GM12864 (cell line): Measurements from ENCODE around the gene NPIPB6.

Source experiments
- DNase-seq: peaks from one replicate; pipeline ENCODE4 v3.0.0-alpha.2; 2011; ENCODE audit warnings: low read depth
- H3K4me3 ChIP-seq: 2 replicates; pipeline ENCODE4 v1.5.1; 2011; ENCODE audit warnings: mild to moderate bottlenecking, low read depth, low read length, control low read depth
- CTCF ChIP-seq: IDR thresholded peaks from 2 replicates; pipeline ENCODE4 v1.5.1; 2011; ENCODE audit warnings: low read depth, mild to moderate bottlenecking, moderate library complexity, low read length, control low read depth, inconsistent platforms; ENCODE audit errors: missing control alignments

NPIPB6 gene

GRCh38 chr16:28319476-28320022 lies 43.8 kb downstream of the NPIPB6 start:
- DNase-seq: no peak
- no peak overlapping the region for H3K4me3 ChIP-seq
- TF ChIP-seq CTCF: no peak

DNA sequence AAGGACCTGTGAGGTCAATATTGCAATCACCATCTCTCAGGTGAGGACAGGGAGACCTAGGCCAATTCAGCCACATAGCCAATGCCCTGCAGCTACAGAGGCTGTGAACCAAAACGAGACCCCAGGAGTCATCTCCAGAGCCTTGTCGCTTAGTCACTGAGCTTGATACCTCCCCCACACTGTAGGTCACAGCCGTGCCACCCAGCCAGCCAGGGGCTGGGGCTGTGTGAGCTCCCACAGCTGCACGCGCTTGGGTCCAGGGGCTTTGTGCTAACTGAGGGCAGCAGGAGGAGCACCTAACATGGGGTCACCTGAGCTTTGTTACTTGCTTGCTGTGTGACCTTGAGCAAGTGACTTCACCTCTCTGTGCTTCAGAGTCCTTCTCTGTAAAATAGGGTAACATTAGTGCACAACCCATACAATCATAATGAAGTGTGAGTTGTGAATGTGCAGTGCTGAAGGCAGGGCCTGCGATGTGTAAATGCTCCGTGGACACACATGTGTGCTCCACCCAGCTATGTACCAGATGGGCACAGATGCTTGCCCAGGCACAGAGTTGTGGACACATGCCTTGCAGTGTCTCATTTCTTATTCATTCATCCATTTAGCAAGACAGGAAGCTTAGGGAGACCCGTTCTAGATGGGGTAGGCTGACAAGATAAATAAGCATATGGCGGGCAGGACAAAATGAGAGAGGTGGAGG lies 45.1 kb downstream of the NPIPB6 start:
- TF ChIP-seq CTCF: peak; percentile 2
- no peak for DNase-seq

GRCh38 chr16:28317040-28317880 lies 46.0 kb downstream of the NPIPB6 start:
- no peak for DNase-seq
- no peak overlapping the region for H3K4me3 ChIP-seq
- peak; percentile 89 for TF ChIP-seq CTCF

More for the DNA sequence above, 45.1 kb downstream of the NPIPB6 start:
- no peak overlapping the region for H3K4me3 ChIP-seq

- no peak for TF ChIP-seq CTCF
- no peak for DNase-seq
- no peak overlapping the region for H3K4me3 ChIP-seq
Measured at GRCh38 chr16:28316054-28316453, 47.3 kb downstream of the NPIPB6 start.

- no peak for DNase-seq
- no peak for TF ChIP-seq CTCF
- no peak overlapping the region for H3K4me3 ChIP-seq
Measured at GRCh38 chr16:28313587-28313986, 49.7 kb downstream of the NPIPB6 start.

DNA sequence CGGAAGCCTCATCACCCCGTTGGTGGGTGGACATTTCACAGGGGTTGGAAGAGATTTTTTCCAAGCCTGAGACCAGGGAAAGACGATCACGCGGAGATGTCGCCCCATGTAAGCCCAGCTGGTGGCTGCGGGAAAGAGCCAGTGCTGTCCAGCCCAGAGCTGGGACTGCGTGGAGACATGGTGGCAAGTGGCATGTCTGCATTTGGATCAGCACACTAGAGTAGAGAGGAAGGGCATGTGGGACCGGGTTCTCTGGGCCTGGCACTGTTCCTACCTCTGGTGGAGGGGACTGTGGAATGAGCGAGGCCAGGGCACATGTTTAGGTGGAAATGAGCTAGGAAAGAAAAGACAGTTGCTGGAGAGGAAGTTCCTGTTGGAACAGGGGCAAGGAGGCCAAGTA lies 51.0 kb downstream of the NPIPB6 start:
- H3K4me3 ChIP-seq: no peak overlapping the region
- TF ChIP-seq CTCF: no peak

More for the DNA sequence above, 51.0 kb downstream of the NPIPB6 start:
- no peak for DNase-seq
